HG03108 (cell line): ENCODE results near the gene LOXL4.

Experiments
- ATAC-seq: cut with Tn5 transposase; IDR thresholded peaks from one replicate; pipeline ENCODE4 v1.9.1; 2021; ENCODE audit warnings: moderate library complexity; ENCODE audit not compliant: unreplicated experiment

The LOXL4 gene

DNA sequence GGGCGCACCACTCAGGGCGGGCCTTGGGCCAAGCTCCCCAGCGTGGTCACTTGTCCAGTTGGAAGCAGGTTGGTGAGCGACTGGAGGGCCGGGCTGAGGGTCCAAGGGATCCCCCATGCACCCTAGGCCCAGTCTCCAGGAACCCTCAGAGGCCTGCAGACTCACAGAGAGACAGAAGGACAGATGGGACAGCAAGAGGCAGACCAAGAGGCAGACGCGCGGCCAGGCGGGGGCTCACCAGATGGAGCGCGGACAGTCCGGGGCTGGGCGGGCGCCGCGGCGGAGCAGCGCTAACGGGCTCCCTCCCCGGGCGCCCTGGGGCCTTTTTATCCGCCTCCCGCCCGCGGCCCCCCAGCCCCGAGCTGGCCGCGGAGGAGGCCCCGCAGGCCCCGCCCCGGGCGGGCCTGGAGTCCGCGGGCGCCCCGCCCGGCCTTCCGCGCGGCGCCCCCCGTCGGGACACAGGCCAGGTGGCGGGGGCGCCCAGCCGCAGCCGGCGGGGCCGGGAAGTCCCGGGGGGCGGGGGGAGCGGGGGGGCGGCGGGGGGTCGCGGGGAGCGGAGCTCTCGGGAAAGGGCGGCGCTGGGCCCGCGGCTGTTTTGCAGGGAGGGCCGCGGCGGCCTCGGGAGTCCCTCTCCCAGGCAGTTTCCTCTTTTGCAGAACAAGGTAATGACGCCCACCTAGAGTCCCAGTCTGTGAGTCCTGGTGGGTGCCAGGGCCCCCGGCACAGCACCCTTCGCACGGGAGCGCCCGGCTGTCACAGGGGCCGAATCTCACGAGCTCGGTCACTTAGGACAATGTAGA is at the start of gene LOXL4:
LOXL4 (minus strand) TSS at position 301 of the 800 bp plus-strand sequence. CDS start 5,175 bp downstream, outside the sequence.
- ATAC-seq: no peak

DNA sequence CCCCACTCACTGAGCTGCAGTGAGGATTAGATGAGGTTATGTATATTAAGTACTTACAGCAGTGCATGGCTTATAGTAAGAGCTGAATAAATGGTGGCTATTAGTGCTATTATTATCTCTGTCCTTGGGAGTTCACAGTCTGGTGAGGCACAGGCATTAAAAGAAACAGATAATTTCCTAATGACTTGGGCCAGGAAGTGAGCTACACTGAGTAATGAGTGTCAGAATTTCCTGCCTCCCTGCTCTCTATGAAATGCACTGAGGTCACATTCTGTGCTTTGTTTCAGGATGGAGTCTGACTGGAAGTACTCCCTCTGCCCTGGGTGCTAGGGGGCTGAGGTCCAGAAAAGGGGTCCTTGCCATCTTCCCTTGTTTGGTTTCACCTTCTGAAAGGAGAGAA is 48.7 kb upstream of the LOXL4 start:
- ATAC-seq: no peak

DNA sequence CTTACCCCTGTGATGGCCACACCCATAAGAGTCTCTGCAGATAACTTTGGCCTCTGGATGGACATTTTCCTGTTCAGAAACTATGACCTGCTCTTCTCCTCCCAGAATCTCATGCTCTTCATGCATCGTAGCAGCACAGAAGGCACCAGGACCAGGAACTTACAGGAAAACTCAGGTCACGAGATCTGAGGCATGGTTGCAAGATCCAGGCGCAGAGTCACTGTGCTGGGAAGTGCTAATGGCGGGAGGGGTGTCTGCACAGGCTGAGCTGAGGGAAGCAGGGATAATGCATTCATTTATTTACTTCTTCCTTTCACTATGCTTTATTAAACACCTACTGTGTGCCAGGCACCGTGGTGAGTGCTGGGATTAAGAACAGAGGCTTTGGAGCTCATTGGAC is 48.2 kb upstream of the LOXL4 start:
- no peak for ATAC-seq

DNA sequence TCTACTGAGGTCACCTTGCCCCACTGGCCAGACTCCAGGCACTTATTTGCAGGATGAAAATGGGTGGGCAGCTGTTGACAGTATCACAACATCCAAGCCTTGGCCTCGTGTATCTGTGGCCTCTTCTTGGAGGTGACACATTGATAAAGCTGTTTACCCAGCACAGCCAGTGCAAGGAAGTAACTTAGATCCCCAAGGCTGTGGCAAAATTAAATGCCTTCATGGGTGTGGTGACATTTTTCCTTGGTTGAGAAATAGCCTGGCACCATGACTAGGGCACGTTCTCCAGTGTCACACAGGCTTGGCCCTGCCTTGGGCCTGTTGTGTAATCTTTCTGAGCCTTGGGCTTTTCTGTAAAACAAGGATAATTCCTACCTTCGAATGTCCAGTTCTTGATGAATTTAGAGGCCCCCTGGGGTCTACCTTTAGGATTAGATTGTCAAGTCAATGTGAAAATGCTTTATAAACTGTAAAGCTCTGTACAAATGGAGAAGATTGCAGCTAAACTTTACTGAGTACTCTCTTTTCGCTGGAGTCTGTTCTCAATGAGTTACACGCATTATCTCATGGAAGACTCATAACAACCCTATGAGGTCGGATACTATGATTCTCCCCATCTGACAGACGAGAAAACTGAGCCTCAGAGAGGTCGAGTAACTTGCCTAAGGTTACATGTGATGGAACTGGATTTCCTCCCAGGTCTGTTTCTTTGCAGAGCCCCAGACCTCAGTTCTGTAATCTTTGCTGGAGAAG is 46.7 kb upstream of the LOXL4 start:
- ATAC-seq: no peak

- ATAC-seq: no peak
Measured at GRCh38 chr10:98313598-98313997, 45.6 kb upstream of the LOXL4 start.

DNA sequence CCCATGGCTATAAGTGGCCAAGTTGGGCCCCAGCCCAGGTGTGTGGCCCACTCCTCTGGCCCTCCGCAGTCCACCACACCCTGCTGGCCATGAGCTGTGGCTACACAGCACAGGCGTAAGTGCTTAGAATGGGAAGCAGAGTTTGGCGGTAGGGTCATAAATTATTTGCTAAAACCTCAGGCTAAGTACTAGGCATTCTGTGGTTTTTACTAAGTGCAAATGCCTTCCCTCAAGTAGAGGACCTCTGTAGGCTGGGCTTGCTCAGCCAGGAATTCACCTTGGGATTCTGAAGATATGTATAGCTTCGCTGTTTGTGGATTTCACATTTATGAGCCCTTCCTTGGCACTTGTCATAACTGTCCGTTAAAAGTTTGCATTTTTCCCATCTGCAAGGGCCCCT is 44.8 kb upstream of the LOXL4 start:
- ATAC-seq: no peak

DNA sequence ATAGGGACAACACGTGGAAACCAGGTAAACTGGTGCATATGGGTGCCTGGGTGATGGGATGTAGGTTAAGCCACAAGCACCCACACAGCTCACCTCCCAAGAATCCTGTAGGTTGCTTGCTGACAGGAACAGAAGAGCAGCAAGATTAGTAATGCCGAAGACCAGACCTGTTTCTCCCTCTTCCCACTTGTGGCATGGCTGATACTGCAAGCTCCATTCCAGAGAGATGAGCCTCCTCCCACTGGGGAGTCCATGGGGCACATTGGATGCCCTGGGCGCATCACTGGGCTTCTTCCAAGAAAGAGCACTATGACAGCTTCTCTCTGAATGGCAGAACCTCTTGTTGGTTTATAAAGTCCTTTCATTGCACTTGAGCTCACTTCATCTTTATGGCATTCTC is 44.4 kb upstream of the LOXL4 start:
- no peak for ATAC-seq

- ATAC-seq: no peak
Measured at GRCh38 chr10:98310701-98311100, 42.7 kb upstream of the LOXL4 start.

DNA sequence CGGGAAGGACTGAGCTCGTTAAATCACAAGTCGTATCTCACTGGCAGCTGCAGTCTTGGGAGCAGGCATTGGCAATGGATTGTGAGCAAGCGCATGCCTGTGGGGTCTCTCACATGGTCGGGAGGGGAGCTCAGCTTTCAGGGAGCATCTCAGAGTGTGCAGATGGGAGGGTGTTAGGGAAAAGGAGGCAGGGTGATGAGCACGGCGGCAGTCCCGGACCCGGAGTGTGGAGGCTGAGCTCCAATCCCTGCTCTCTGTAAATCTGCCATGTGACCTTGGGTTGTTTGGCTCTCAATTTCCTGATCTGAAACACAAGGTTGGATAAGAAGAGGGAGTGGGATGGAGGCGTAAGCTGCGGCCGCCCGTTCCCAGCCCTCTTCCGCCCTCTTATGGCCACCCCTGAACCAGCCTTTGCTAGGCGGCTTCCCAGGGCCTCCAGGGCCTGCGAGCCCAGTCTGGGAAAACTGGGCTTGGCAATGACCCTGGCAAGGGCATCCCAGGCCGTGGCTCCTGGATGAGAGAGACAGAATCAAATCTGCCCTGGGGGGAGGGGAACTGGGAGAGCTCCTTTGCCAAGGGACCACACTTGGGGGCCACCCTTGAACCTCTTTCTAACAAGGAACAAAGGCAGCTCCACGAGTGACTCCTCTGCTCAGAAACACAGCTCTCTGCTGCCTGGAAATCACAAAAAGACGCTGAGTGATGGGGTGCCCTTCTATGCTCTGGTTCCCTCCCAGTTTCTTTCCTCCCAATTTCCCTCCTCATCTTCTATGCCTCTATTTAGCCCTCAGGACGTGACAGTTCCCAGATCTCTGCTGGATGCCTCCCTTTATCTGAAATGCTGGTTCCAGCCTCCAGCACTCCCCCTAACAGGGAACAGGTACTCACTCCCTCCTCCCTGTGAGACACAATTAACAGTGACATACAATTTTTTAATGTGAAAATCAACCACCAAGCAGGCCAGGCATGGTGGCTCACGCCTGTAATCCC is 41.7 kb upstream of the LOXL4 start:
- ATAC-seq: no peak

GRCh38 chr10:98308669-98309365 is 40.8 kb upstream of the LOXL4 start:
- ATAC-seq: no peak

DNA sequence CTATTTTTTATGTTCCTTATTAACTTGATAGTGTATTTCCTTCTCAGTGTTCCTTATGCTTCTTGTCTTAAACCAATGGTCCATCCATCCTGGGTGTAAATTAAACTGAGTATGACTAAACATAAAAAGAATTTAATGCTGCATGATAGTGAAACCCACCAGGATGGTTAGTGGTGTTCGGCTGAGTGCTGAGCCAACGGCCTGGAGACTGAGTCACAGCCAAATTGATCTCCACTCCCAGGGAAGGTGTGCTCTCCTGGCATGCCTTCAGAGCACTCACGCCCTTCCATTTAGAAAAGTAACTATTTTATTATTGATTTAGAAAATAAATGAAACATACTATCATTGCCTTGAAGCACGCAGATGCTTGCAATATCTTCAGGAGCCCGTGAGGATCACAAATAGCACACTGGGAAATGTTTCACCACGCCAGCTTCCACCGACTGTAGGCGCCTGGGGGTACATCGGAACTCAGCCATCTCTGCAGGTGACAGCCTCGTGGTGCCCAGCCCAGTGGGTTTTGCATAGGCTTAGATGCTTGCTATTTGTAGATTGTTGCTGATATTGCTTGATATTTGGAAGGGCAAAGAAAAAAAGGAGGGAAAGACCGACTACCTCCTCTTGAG is 40.0 kb upstream of the LOXL4 start:
- ATAC-seq: no peak

DNA sequence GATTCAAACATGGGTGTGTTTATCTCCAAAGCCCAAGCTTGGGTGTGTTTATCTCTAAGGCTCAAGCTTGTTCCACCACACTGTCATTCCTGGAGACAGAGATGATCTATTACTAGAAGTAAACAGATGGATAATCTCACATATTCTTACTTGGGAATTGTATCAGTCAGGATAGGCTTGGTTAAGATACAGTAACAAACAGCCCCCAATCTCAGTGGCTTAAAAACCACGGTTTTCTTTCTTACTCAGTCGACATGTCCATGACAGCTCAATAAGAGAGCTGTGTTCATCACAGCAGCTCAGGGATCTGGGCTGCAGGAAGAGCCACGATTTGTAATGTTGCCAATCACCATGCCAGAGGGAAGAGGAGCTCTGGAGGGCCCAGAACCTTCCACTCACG is 38.5 kb upstream of the LOXL4 start:
- no peak for ATAC-seq

DNA sequence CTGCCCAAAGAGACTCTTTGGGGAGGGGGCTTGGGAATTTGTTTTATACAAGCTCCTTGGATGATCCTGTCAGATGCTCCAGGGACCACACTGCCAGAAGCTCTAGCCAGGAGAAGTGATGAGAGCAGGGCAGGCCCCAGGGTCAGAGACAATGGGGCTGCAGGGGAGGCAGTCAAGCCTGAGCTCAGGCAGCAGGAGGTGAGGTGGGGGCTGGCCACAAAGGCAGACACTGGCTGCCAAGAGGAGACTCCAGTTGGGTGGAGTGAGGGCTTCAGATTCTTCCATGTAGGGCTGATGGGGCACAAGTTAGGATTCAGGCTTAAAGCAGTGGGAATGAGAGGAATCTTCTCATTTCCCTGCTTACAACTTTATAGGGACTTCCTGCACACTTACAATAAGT is 35.6 kb upstream of the LOXL4 start:
- no peak for ATAC-seq

- no peak for ATAC-seq
Measured at GRCh38 chr10:98302741-98303365, 34.9 kb upstream of the LOXL4 start.

- ATAC-seq: no peak
Measured at GRCh38 chr10:98301664-98302319, 33.8 kb upstream of the LOXL4 start.

DNA sequence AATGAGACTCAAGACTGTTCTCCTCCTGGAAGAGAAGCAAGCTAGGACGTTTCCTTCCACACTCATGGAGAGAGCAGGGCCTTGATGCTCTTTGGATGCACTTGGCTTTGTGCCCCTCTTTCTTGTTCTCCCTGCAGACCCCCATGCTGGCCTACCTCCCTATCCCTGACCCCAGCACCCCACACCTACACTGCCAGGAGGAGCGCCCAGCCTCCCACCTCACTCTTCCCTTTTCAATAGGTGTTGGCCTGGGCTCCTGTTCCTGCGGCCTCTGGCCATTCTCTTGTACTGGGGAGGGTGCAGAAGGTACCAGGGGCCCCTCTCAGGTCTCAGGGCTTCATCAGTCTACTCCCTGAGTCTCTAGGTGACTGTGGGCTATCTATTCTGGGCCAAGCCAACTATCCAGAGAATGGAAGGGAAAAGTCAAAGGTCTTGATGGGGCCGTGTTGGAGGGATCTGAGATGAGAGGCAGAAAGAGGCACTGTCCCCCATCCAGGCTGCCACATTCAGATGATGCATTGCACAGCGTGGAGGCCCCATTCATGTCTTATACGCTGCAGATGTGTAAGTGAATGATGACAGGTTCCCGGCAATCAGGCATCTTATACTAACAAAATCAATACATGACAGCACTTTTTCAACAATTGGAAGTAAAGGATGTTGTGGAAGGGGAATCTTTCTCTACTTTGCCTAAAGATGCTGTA is 32.7 kb upstream of the LOXL4 start:
- no peak for ATAC-seq

DNA sequence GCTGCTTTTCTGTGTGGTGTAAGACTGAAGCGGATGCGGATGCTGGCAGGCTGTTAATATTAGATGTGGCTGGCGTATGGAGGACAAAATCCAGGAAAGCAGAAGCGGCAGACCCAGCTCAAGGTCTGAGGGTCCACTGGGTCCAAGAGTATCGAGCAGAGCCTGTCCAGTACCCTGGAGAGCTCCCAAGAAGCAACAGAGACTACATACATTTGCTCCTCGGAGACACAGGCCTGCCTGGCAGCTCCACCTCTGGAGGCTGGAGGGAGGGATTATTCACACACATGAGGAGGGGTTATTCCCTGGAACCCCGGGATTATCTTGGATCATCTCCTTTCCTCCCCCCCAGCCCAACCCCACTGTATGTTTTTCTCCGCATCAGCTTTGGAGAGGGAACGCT is 31.3 kb upstream of the LOXL4 start:
- ATAC-seq: no peak

DNA sequence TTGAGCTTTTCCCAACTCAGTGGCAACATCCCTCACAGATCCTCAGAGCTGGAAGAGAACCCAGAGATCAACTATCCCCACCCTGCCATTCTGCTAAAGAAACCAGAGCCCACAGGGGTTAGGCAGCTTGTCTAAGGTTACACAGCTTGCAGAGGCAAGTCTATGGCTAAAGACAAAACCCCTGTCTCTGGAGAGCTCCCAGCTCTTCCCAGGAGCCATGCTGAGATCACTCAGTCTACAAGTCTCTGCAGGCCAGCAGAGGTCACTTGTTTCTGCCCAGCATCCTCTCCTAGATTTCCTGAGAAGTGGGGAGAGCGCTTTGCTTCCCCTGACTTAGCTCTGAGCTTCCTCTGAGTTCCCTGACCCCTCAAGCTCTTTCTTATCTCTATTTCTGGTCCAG is 28.5 kb upstream of the LOXL4 start:
- no peak for ATAC-seq

- no peak for ATAC-seq
Measured at GRCh38 chr10:98295907-98296306, 27.9 kb upstream of the LOXL4 start.
